ENCODE results near the gene KLF3.

GRCh38 chr4:38671592-38671940 is 7.6 kb downstream of the KLF3 start:
- TF ChIP-seq CTCF (conservative IDR thresholded peaks at IDR 0.05) (no peak), EZH2 (IDR thresholded peaks at IDR 0.05; ENCODE audit: low read depth) (no peak)

Data from PC-9 (cell line).